ENCODE results near the gene JARID2. TPM values are rescaled to one million over a fixed set of nuclear protein-coding genes. Genes with fewer than 3 reads are reported as not detected.

The JARID2 gene
- total RNA-seq, 1 donor from 2014 or later: 24.2 TPM

DNA sequence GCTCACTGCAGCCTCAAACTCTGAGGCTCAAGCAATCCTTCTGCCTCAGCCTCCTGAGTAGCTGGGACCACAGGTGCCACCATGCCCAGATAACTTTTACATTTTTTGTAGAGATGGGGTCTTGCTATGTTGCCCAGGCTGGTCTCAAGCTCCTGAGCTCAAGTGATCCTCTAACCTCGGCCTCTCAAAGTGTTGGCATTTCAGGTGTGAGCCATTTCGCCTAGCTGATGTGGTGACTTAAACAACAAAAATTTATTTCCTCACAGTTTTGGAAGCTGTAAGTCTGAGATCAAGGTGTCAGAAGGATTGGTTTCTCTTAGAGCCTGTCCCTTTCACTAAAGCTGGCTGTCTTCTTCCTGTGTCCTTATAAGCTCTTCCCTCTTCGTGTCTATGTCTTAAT lies 15.0 kb upstream of the JARID2 start:
- Histone ChIP-seq H3K4me3 (ENCODE audit: insufficient read depth, low read depth, low read length) (no peak overlapping the region), H3K4me2 (ENCODE audit: low read length) (no peak overlapping the region), H3K27ac (ENCODE audit: low read depth, low read length) (no peak overlapping the region), H3K27me3 (ENCODE audit: insufficient read depth, low read length) (no peaks in the 10 kb centered on the region), H4K20me1 (ENCODE audit: insufficient read depth, low read length) (no peaks in the 10 kb centered on the region), H3K36me3 (ENCODE audit: insufficient read depth, low read length) (no peaks in the 10 kb centered on the region), H3K4me1 (ENCODE audit: insufficient read depth, low read length) (no peaks in the 10 kb centered on the region), H3K9ac (ENCODE audit: low read length) (no peak overlapping the region), H3K9me3 (ENCODE audit: insufficient read depth, low read depth, low read length) (no peaks in the 10 kb centered on the region), H2AFZ (ENCODE audit: low read depth, low read length) (no peak overlapping the region), H3K79me2 (ENCODE audit: insufficient read depth, low read length) (no peaks in the 10 kb centered on the region)
- H3K4me1 Mint-ChIP-seq (ENCODE audit: low read depth, unreplicated experiment): no peaks in the 10 kb centered on the region
- no peak overlapping the region for H3K4me3 Mint-ChIP-seq (ENCODE audit: unreplicated experiment)
- H3K27ac Mint-ChIP-seq (ENCODE audit: unreplicated experiment): no peak overlapping the region
- FAIRE-seq: no peak
- peaks cover 6% of the 10 kb centered on the region for H3K9me3 Mint-ChIP-seq (ENCODE audit: unreplicated experiment)
- DNase-seq (ENCODE audit: low read depth): no peak
- H3K36me3 Mint-ChIP-seq (ENCODE audit: low read depth, unreplicated experiment): no peaks in the 10 kb centered on the region
- H3K27me3 Mint-ChIP-seq (ENCODE audit: low read depth, unreplicated experiment): no peaks in the 10 kb centered on the region
- TF ChIP-seq EZH2 (IDR thresholded peaks at IDR 0.05; ENCODE audit: insufficient read depth, low read length): no peak
- TF ChIP-seq, protein P1, sequence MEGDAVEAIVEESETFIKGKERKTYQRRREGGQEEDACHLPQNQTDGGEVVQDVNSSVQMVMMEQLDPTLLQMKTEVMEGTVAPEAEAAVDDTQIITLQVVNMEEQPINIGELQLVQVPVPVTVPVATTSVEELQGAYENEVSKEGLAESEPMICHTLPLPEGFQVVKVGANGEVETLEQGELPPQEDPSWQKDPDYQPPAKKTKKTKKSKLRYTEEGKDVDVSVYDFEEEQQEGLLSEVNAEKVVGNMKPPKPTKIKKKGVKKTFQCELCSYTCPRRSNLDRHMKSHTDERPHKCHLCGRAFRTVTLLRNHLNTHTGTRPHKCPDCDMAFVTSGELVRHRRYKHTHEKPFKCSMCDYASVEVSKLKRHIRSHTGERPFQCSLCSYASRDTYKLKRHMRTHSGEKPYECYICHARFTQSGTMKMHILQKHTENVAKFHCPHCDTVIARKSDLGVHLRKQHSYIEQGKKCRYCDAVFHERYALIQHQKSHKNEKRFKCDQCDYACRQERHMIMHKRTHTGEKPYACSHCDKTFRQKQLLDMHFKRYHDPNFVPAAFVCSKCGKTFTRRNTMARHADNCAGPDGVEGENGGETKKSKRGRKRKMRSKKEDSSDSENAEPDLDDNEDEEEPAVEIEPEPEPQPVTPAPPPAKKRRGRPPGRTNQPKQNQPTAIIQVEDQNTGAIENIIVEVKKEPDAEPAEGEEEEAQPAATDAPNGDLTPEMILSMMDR (IDR thresholded peaks at IDR 0.05; ENCODE audit: insufficient read depth, low read depth, low read length): no peak

GRCh38 chr6:15232836-15233510 lies 12.9 kb upstream of the JARID2 start:
- no peak for FAIRE-seq
- H3K27ac Mint-ChIP-seq (ENCODE audit: unreplicated experiment): no peak overlapping the region
- no peaks in the 10 kb centered on the region for H3K36me3 Mint-ChIP-seq (ENCODE audit: low read depth, unreplicated experiment)

More at GRCh38 chr6:15232836-15233510, 12.9 kb upstream of the JARID2 start:
- Histone ChIP-seq H3K27ac (ENCODE audit: low read depth, low read length) (no peak overlapping the region), H3K79me2 (ENCODE audit: insufficient read depth, low read length) (no peaks in the 10 kb centered on the region), H3K4me2 (ENCODE audit: low read length) (no peak overlapping the region), H3K9me3 (ENCODE audit: insufficient read depth, low read depth, low read length) (no peaks in the 10 kb centered on the region), H3K27me3 (ENCODE audit: insufficient read depth, low read length) (no peaks in the 10 kb centered on the region), H2AFZ (ENCODE audit: low read depth, low read length) (no peak overlapping the region), H3K4me1 (ENCODE audit: insufficient read depth, low read length) (no peaks in the 10 kb centered on the region), H4K20me1 (ENCODE audit: insufficient read depth, low read length) (no peaks in the 10 kb centered on the region), H3K36me3 (ENCODE audit: insufficient read depth, low read length) (no peaks in the 10 kb centered on the region), H3K4me3 (ENCODE audit: insufficient read depth, low read depth, low read length) (no peak overlapping the region), H3K9ac (ENCODE audit: low read length) (no peak overlapping the region)
- Mint-ChIP-seq H3K4me3 (ENCODE audit: unreplicated experiment) (no peak overlapping the region), H3K9me3 (ENCODE audit: unreplicated experiment) (peaks cover 3% of the 10 kb centered on the region), H3K4me1 (ENCODE audit: low read depth, unreplicated experiment) (no peaks in the 10 kb centered on the region), H3K27me3 (ENCODE audit: low read depth, unreplicated experiment) (no peaks in the 10 kb centered on the region)
- TF ChIP-seq, protein P1 (IDR thresholded peaks at IDR 0.05; ENCODE audit: insufficient read depth, low read depth, low read length): no peak
- TF ChIP-seq EZH2 (IDR thresholded peaks at IDR 0.05; ENCODE audit: insufficient read depth, low read length): no peak
- no peak for DNase-seq (ENCODE audit: low read depth)
